ENCODE results near the gene AKAP5.
A peak's percentile ranks its signal among the peaks of the same experiment; 100 is the strongest.

AKAP5 gene

DNA sequence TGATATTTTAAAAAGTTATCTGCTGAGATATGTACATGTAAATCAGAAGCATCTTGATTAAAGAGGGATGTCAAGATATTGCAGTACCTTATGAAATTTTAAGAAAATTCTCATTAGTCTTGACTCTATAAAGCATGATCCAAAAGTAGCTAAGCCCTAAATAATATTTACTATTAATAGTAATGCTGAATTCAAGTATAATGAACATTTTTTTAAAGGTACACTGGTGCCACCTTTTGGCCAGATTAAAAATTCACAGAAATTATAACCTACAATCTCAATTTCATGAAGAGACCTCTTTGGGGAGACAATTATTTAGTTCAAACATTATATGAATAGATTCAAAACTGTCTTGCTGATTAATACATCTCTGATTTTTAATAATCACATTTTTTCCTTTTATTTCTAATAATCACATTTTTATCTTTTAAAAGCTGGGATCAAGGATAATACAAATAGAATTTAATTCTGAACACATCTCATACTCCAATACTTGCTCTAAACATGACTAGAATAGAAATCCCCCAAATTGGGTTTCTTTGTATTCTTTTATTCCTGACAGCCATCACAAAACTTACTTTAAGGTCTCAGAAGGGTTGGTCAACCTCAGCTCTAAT, 13.4 kb downstream of the AKAP5 start:
- H3K27me3 ChIP-seq (ENCODE audit: control insufficient read depth, insufficient read depth, low read length), result no peaks in the 10 kb centered on the region
- H3K4me1 ChIP-seq (ENCODE audit: control insufficient read depth, insufficient read depth, low read length), result no peaks in the 10 kb centered on the region; the same call in 1 of the 2 replicates
- H3K4me3 ChIP-seq (ENCODE audit: low read depth, low read length), result no peak overlapping the region
- H3K36me3 ChIP-seq (ENCODE audit: control insufficient read depth, insufficient read depth, low read length), result no peaks in the 10 kb centered on the region
- no peak overlapping the region for H3K9ac ChIP-seq (ENCODE audit: low read length)
- H3K9me3 ChIP-seq (ENCODE audit: control insufficient read depth, insufficient read depth, low read depth, low read length), result no peaks in the 10 kb centered on the region
- no peak overlapping the region for H3K27ac ChIP-seq (ENCODE audit: low read depth, low read length)

GRCh38 chr14:64488590-64489099, 23.3 kb downstream of the AKAP5 start:
- H3K4me3 ChIP-seq (ENCODE audit: low read depth, low read length), result no peak overlapping the region
- H3K36me3 ChIP-seq (ENCODE audit: control insufficient read depth, insufficient read depth, low read length), result peaks cover 35% of the 10 kb centered on the region
- no peak overlapping the region for H3K9ac ChIP-seq (ENCODE audit: low read length)
- no peaks in the 10 kb centered on the region for H3K9me3 ChIP-seq (ENCODE audit: control insufficient read depth, insufficient read depth, low read depth, low read length)
- H3K4me1 ChIP-seq (ENCODE audit: control insufficient read depth, insufficient read depth, low read length), result no peaks in the 10 kb centered on the region
- no peak overlapping the region for H3K27ac ChIP-seq (ENCODE audit: low read depth, low read length)
- no peaks in the 10 kb centered on the region for H3K27me3 ChIP-seq (ENCODE audit: control insufficient read depth, insufficient read depth, low read length)

GRCh38 chr14:64491637-64492036, 26.3 kb downstream of the AKAP5 start:
- Histone ChIP-seq H3K27ac (ENCODE audit: low read depth, low read length) (no peak overlapping the region), H3K4me1 (ENCODE audit: control insufficient read depth, insufficient read depth, low read length) (no peaks in the 10 kb centered on the region), H3K27me3 (ENCODE audit: control insufficient read depth, insufficient read depth, low read length) (no peaks in the 10 kb centered on the region), H3K4me3 (ENCODE audit: low read depth, low read length) (no peak overlapping the region), H3K9me3 (ENCODE audit: control insufficient read depth, insufficient read depth, low read depth, low read length) (no peaks in the 10 kb centered on the region), H3K9ac (ENCODE audit: low read length) (no peak overlapping the region), H3K36me3 (ENCODE audit: control insufficient read depth, insufficient read depth, low read length) (peaks cover 36% of the 10 kb centered on the region)

GRCh38 chr14:64493455-64493854, 28.2 kb downstream of the AKAP5 start:
- Histone ChIP-seq H3K27me3 (ENCODE audit: control insufficient read depth, insufficient read depth, low read length) (no peaks in the 10 kb centered on the region), H3K27ac (ENCODE audit: low read depth, low read length) (no peak overlapping the region), H3K4me3 (ENCODE audit: low read depth, low read length) (no peak overlapping the region), H3K36me3 (ENCODE audit: control insufficient read depth, insufficient read depth, low read length) (peaks cover 17% of the 10 kb centered on the region; the same call in 1 of the 2 replicates), H3K4me1 (ENCODE audit: control insufficient read depth, insufficient read depth, low read length) (no peaks in the 10 kb centered on the region), H3K9ac (ENCODE audit: low read length) (no peak overlapping the region), H3K9me3 (ENCODE audit: control insufficient read depth, insufficient read depth, low read depth, low read length) (no peaks in the 10 kb centered on the region)

GRCh38 chr14:64495252-64495651, 30.0 kb downstream of the AKAP5 start:
- no peaks in the 10 kb centered on the region for H3K27me3 ChIP-seq (ENCODE audit: control insufficient read depth, insufficient read depth, low read length)
- no peaks in the 10 kb centered on the region for H3K4me1 ChIP-seq (ENCODE audit: control insufficient read depth, insufficient read depth, low read length)
- H3K27ac ChIP-seq (ENCODE audit: low read depth, low read length), result no peak overlapping the region
- no peaks in the 10 kb centered on the region for H3K9me3 ChIP-seq (ENCODE audit: control insufficient read depth, insufficient read depth, low read depth, low read length)
- peaks cover 11% of the 10 kb centered on the region; the same call in 1 of the 2 replicates for H3K36me3 ChIP-seq (ENCODE audit: control insufficient read depth, insufficient read depth, low read length)
- H3K4me3 ChIP-seq (ENCODE audit: low read depth, low read length), result no peak overlapping the region
- H3K9ac ChIP-seq (ENCODE audit: low read length), result no peak overlapping the region

DNA sequence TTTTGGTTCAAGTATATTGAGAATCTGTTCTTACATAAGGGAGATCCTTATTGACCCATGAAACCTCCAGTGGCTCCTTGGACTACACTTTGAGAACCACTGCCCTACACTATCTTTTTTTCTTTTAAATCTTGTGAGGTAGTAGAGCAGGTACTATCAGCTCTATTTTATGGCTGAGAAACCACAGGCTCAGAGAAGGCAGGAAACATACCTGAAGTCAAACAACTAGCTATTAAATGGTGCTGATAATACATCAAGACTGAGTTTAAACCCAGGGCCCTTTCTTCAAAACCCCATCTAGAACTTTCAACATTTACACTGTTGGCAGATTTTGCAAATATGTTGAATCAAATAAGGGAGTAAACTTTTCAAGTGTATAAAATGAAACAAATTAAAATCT, 31.5 kb downstream of the AKAP5 start:
- H3K4me3 ChIP-seq (ENCODE audit: low read depth, low read length), result no peak overlapping the region
- no peak overlapping the region for H3K9ac ChIP-seq (ENCODE audit: low read length)
- peaks cover 4% of the 10 kb centered on the region; the same call in 1 of the 2 replicates for H3K36me3 ChIP-seq (ENCODE audit: control insufficient read depth, insufficient read depth, low read length)
- H3K4me1 ChIP-seq (ENCODE audit: control insufficient read depth, insufficient read depth, low read length), result peaks cover 5% of the 10 kb centered on the region
- H3K9me3 ChIP-seq (ENCODE audit: control insufficient read depth, insufficient read depth, low read depth, low read length), result no peaks in the 10 kb centered on the region
- no peak overlapping the region for H3K27ac ChIP-seq (ENCODE audit: low read depth, low read length)
- no peaks in the 10 kb centered on the region for H3K27me3 ChIP-seq (ENCODE audit: control insufficient read depth, insufficient read depth, low read length)

DNA sequence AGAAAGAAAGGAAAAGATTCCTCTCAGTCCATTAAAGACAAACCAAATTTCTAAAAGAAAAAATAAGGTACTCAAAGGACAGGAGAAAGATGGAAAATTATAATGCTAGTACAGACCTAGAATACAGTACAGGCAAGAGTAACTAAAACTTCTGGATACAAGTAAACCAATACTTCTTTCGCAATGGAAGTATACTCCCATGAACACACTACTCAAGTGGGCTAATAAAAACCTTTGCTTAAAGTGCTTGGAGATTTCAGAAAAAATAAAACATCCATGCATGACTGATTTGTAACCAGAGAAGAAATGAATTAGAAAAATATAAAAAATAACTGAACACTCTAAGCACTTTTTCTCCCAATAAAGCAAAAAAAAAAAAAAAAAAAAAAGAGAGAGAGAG, 34.8 kb downstream of the AKAP5 start:
- Histone ChIP-seq H3K27ac (ENCODE audit: low read depth, low read length) (no peak overlapping the region), H3K4me3 (ENCODE audit: low read depth, low read length) (no peak overlapping the region), H3K9me3 (ENCODE audit: control insufficient read depth, insufficient read depth, low read depth, low read length) (no peaks in the 10 kb centered on the region), H3K27me3 (ENCODE audit: control insufficient read depth, insufficient read depth, low read length) (no peaks in the 10 kb centered on the region), H3K4me1 (ENCODE audit: control insufficient read depth, insufficient read depth, low read length) (peaks cover 17% of the 10 kb centered on the region), H3K36me3 (ENCODE audit: control insufficient read depth, insufficient read depth, low read length) (0 out of 2 replicates have a peak, but pooled peaks cover 4% of the 10 kb centered on the region), H3K9ac (ENCODE audit: low read length) (no peak overlapping the region)

DNA sequence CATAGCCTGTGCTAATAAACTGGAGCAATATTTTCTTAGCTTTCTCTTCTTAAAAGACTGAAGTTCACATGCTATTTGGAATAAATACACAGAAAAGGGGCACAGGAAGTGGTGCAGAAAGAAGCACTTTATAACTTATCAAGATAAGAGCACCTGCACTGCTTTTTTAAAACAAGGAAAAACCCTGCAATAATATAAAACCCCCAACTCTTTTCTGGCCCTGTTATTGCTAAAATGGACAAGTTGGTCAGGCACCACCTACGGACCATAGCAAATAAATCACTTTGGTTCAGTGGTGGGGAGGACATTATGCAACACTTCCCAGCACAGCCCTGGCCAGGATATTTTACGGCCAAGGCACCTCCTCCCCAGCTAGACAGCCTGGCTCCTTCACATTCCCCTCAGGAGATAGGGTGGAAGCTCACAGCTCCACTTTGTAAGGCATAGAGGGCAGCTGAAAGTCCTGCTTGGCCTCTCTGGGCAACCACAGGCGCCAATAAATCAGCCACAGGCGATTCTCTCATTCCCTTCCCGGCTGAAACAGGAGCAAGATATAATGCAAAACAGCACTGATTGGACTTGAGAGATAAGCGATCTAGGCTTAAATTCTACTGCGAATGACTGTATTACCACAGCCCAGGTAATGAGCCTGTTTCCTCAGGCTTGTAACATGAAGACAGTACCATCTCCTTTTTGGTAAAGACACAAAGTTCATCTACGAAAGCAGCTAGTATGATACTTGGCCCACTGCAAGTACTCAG, 36.3 kb downstream of the AKAP5 start:
- Histone ChIP-seq H3K36me3 (ENCODE audit: control insufficient read depth, insufficient read depth, low read length) (no peaks in the 10 kb centered on the region), H3K9ac (ENCODE audit: low read length) (peak overlapping the region; percentile 3), H3K4me3 (ENCODE audit: low read depth, low read length) (peak overlapping the region; percentile 78; the same call in 1 of the 2 replicates)

DNA sequence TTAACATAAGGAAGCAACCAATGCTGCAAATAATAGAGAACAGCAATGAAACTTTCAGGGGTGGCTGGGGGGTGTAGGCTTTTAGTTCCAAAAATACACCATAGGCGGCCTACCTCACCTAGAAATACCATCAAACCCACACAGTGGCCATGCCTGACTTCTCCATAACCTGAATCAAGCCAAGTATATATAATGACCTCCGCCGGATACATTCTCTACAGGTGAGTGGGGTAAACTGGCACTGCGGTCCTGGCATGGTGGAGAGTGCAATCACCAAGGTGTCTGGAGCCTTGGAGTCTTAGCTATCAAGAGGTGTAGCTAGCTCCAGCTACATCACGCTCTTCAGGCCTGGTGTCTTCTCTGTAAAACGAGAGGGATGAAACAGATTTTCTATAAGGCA, 37.2 kb downstream of the AKAP5 start:
- no peaks in the 10 kb centered on the region for H3K36me3 ChIP-seq (ENCODE audit: control insufficient read depth, insufficient read depth, low read length)
- H3K4me3 ChIP-seq (ENCODE audit: low read depth, low read length), result peak overlapping the region; percentile 78
- peaks cover 28% of the 10 kb centered on the region for H3K4me1 ChIP-seq (ENCODE audit: control insufficient read depth, insufficient read depth, low read length)
- H3K9me3 ChIP-seq (ENCODE audit: control insufficient read depth, insufficient read depth, low read depth, low read length), result no peaks in the 10 kb centered on the region
- peak overlapping the region; percentile 99 for H3K9ac ChIP-seq (ENCODE audit: low read length)
- H3K27ac ChIP-seq (ENCODE audit: low read depth, low read length), result no peak overlapping the region
- no peaks in the 10 kb centered on the region for H3K27me3 ChIP-seq (ENCODE audit: control insufficient read depth, insufficient read depth, low read length)

More for the DNA sequence above, 36.3 kb downstream of the AKAP5 start:
- no peaks in the 10 kb centered on the region for H3K27me3 ChIP-seq (ENCODE audit: control insufficient read depth, insufficient read depth, low read length)
- H3K27ac ChIP-seq (ENCODE audit: low read depth, low read length), result no peak overlapping the region
- H3K9me3 ChIP-seq (ENCODE audit: control insufficient read depth, insufficient read depth, low read depth, low read length), result no peaks in the 10 kb centered on the region
- H3K4me1 ChIP-seq (ENCODE audit: control insufficient read depth, insufficient read depth, low read length), result peaks cover 20% of the 10 kb centered on the region

DNA sequence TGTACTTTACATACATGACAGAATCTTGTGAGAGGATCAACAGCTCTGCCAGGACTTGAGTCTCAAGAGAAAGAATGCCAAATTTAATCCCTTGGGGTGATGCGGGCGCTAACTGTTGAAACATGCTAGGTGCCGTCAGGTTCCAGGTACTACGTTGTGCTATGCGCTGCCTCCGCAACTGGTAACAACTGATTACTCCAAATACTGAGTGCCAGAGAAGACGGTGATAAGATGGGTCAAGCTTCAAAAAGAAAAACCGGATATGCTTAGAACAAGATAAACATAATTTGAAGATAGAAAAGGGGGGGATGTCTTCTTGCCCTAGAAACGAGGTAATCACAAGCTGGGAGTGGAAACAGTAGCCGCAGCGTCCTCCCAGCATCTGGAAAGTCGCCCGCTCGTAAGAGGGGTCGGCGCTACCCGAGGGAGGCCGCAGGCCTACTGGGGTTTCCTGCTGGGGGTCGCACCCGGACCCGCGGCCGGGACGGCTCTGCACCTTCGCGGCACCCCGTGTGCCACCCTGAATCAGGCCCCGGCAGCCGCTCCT, 37.7 kb downstream of the AKAP5 start:
- H3K9ac ChIP-seq (ENCODE audit: low read length), result peak overlapping the region; percentile 99
- no peaks in the 10 kb centered on the region for H3K9me3 ChIP-seq (ENCODE audit: control insufficient read depth, insufficient read depth, low read depth, low read length)
- H3K27ac ChIP-seq (ENCODE audit: low read depth, low read length), result peak overlapping the region; percentile 97
- H3K36me3 ChIP-seq (ENCODE audit: control insufficient read depth, insufficient read depth, low read length), result no peaks in the 10 kb centered on the region
- peaks cover 33% of the 10 kb centered on the region for H3K4me1 ChIP-seq (ENCODE audit: control insufficient read depth, insufficient read depth, low read length)
- H3K4me3 ChIP-seq (ENCODE audit: low read depth, low read length), result peak overlapping the region; percentile 78
- no peaks in the 10 kb centered on the region for H3K27me3 ChIP-seq (ENCODE audit: control insufficient read depth, insufficient read depth, low read length)
